SK-N-SH treated with all-trans-retinoic acid at 6 μM for 48 hours (cell line): Measurements from ENCODE around the gene NKX2-3.

Experiments used
- ATAC-seq: fragments of 200-7000 bp; cut with Tn5 transposase; 3 replicates; pipeline ENCODE4 v1.9.1; 2020; ENCODE audit warnings: mild to moderate bottlenecking, moderate library complexity
- ARNTL ChIP-seq: fragments of 450-650 bp; formaldehyde crosslinking; IDR thresholded peaks from 2 replicates; pipeline ENCODE4 v1.5.0; 2020; ENCODE audit warnings: low read depth, mild to moderate bottlenecking, moderate library complexity, borderline replicate concordance
- BACH2 ChIP-seq: fragments of 250-450 bp; sonication (Bioruptor Pico); IDR thresholded peaks from 2 replicates; pipeline ENCODE4 v1.9.0; 2021; ENCODE audit warnings: mild to moderate bottlenecking, borderline replicate concordance
- CREB5 ChIP-seq: fragments of 250-450 bp; sonication (Bioruptor Pico); IDR thresholded peaks from 2 replicates; pipeline ENCODE4 v1.5.1; 2020; ENCODE audit warnings: low read depth, mild to moderate bottlenecking, moderate library complexity
- CSDC2 ChIP-seq: fragments of 250-450 bp; sonication (Bioruptor Pico); IDR thresholded peaks from 2 replicates; pipeline ENCODE4 v1.5.0; 2020; ENCODE audit warnings: mild to moderate bottlenecking, moderate library complexity
- ESRRG ChIP-seq: fragments of 250-450 bp; sonication (Bioruptor Pico); IDR thresholded peaks from 2 replicates; pipeline ENCODE4 v1.6.1; 2021; ENCODE audit warnings: mild to moderate bottlenecking
- GLIS3 ChIP-seq: fragments of 250-450 bp; sonication (Bioruptor Pico); IDR thresholded peaks from 2 replicates; pipeline ENCODE4 v1.5.0; 2020; ENCODE audit warnings: mild to moderate bottlenecking, moderate library complexity
- OSR1 ChIP-seq: fragments of 250-450 bp; sonication (Bioruptor Pico); IDR thresholded peaks from 2 replicates; pipeline ENCODE4 v1.8.0; 2022; ENCODE audit warnings: moderate library complexity, mild to moderate bottlenecking, inconsistent platforms
- POU6F1 ChIP-seq: fragments of 250-450 bp; sonication (Bioruptor Pico); IDR thresholded peaks from 2 replicates; pipeline ENCODE4 v1.8.0; 2021; ENCODE audit warnings: low read depth, mild to moderate bottlenecking, moderate library complexity, borderline replicate concordance
- PPARA ChIP-seq: fragments of 250-450 bp; sonication (Bioruptor Pico); IDR thresholded peaks from 2 replicates; pipeline ENCODE4 v1.5.0; 2020; ENCODE audit warnings: mild to moderate bottlenecking, borderline replicate concordance
- RARB ChIP-seq: fragments of 250-450 bp; sonication (Bioruptor Pico); IDR thresholded peaks from 2 replicates; pipeline ENCODE4 v1.8.0; 2021; ENCODE audit warnings: mild to moderate bottlenecking, moderate library complexity
- SNAI2 ChIP-seq: fragments of 250-450 bp; sonication (Bioruptor Pico); IDR thresholded peaks from 2 replicates; pipeline ENCODE4 v1.5.0; 2020; ENCODE audit warnings: mild to moderate bottlenecking, moderate library complexity
- TCF4 ChIP-seq: fragments of 250-450 bp; sonication (Bioruptor Pico); IDR thresholded peaks from 2 replicates; pipeline ENCODE4 v1.8.0; 2021; ENCODE audit warnings: mild to moderate bottlenecking, moderate library complexity, borderline replicate concordance
- TOX ChIP-seq: fragments of 250-450 bp; sonication (Bioruptor Pico); IDR thresholded peaks from 2 replicates; pipeline ENCODE4 v1.8.0; 2021; ENCODE audit warnings: mild to moderate bottlenecking, moderate library complexity, borderline replicate concordance
- ZC3H10 ChIP-seq: fragments of 250-450 bp; sonication (Bioruptor Pico); IDR thresholded peaks from 2 replicates; pipeline ENCODE4 v1.5.1; 2021; ENCODE audit warnings: mild to moderate bottlenecking, moderate library complexity
- ZFP3 ChIP-seq: fragments of 250-450 bp; sonication (Bioruptor Pico); IDR thresholded peaks from 2 replicates; pipeline ENCODE4 v1.5.0; 2020; ENCODE audit warnings: mild to moderate bottlenecking, moderate library complexity
- ZFP30 ChIP-seq: fragments of 450-650 bp; formaldehyde crosslinking; IDR thresholded peaks from 2 replicates; pipeline ENCODE4 v1.5.0; 2022; ENCODE audit warnings: mild to moderate bottlenecking, moderate library complexity
- ZNF565 ChIP-seq: fragments of 450-650 bp; formaldehyde crosslinking; conservative IDR thresholded peaks from 2 replicates; pipeline ENCODE4 v1.5.0; 2020; ENCODE audit warnings: low read depth, mild to moderate bottlenecking, moderate library complexity
- ZNF70 ChIP-seq: fragments of 450-650 bp; formaldehyde crosslinking; IDR thresholded peaks from 2 replicates; pipeline ENCODE4 v1.5.0; 2020; ENCODE audit warnings: mild to moderate bottlenecking, moderate library complexity
- ZNF8 ChIP-seq: fragments of 450-650 bp; formaldehyde crosslinking; IDR thresholded peaks from 2 replicates; pipeline ENCODE4 v1.5.0; 2020; ENCODE audit warnings: mild to moderate bottlenecking, moderate library complexity
- TF ChIP-seq, protein P1 (sequence below): fragments of 250-450 bp; sonication (Bioruptor Pico); IDR thresholded peaks from 2 replicates; pipeline ENCODE4 v1.5.0; 2020; ENCODE audit warnings: mild to moderate bottlenecking, moderate library complexity
- TF ChIP-seq, protein P2 (sequence below): fragments of 250-450 bp; sonication (Bioruptor Pico); IDR thresholded peaks from 2 replicates; pipeline ENCODE4 v1.5.1; 2021; ENCODE audit warnings: mild to moderate bottlenecking, moderate library complexity
- TF ChIP-seq, protein P3 (sequence below): fragments of 250-450 bp; sonication (Bioruptor Pico); IDR thresholded peaks from 2 replicates; pipeline ENCODE4 v1.8.0; 2020; ENCODE audit warnings: mild to moderate bottlenecking, moderate library complexity, borderline replicate concordance

The NKX2-3 gene

DNA sequence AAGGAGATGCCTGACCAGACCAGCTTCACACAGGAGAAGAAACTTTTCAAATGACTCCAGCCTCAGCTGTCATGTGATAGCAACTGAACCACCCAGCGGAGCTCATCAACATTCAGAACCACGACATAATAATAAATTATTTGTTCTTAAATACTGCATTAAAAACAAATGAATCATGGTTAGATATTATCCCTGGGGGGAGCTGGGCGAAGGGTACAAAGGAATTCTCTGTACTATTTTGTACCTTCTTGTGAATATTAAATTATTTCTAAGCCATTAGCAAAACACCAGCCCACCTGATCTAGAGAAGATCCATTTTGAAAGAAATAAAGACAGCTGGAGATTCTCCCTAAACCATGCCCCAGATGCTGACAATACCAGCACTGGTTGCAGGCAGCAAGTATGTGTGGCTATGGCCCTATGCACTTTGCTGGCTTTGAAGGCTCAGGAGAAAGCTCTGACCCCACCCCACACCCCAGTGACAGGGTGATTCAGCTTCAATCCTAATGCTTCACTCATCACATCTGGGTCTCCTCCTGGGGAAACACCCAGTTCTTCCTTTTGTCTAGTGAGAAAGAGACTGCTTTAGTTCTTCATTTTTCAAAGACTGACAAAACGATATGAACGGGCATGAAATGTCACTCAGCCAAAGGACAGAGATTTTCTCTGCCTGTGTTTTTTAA, 45.5 kb upstream of the NKX2-3 start:
- TF ChIP-seq, protein P1, sequence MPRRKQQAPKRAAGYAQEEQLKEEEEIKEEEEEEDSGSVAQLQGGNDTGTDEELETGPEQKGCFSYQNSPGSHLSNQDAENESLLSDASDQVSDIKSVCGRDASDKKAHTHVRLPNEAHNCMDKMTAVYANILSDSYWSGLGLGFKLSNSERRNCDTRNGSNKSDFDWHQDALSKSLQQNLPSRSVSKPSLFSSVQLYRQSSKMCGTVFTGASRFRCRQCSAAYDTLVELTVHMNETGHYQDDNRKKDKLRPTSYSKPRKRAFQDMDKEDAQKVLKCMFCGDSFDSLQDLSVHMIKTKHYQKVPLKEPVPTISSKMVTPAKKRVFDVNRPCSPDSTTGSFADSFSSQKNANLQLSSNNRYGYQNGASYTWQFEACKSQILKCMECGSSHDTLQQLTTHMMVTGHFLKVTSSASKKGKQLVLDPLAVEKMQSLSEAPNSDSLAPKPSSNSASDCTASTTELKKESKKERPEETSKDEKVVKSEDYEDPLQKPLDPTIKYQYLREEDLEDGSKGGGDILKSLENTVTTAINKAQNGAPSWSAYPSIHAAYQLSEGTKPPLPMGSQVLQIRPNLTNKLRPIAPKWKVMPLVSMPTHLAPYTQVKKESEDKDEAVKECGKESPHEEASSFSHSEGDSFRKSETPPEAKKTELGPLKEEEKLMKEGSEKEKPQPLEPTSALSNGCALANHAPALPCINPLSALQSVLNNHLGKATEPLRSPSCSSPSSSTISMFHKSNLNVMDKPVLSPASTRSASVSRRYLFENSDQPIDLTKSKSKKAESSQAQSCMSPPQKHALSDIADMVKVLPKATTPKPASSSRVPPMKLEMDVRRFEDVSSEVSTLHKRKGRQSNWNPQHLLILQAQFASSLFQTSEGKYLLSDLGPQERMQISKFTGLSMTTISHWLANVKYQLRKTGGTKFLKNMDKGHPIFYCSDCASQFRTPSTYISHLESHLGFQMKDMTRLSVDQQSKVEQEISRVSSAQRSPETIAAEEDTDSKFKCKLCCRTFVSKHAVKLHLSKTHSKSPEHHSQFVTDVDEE (CRISPR knock-in tag) = no peak
- TF ChIP-seq ZNF565 (CRISPR knock-in tag) (no peak), RARB (CRISPR knock-in tag) (no peak), ZFP30 (CRISPR knock-in tag) (no peak), ARNTL (CRISPR knock-in tag) (no peak), TOX (no peak), ZNF70 (CRISPR knock-in tag) (no peak), BACH2 (CRISPR knock-in tag) (no peak), POU6F1 (CRISPR knock-in tag) (no peak), ZC3H10 (CRISPR knock-in tag) (no peak), SNAI2 (CRISPR knock-in tag) (no peak), ZNF8 (no peak), OSR1 (CRISPR knock-in tag) (no peak), GLIS3 (CRISPR knock-in tag) (no peak), TCF4 (CRISPR knock-in tag) (no peak), ZFP3 (no peak), PPARA (CRISPR knock-in tag) (no peak)
- TF ChIP-seq, protein P2, sequence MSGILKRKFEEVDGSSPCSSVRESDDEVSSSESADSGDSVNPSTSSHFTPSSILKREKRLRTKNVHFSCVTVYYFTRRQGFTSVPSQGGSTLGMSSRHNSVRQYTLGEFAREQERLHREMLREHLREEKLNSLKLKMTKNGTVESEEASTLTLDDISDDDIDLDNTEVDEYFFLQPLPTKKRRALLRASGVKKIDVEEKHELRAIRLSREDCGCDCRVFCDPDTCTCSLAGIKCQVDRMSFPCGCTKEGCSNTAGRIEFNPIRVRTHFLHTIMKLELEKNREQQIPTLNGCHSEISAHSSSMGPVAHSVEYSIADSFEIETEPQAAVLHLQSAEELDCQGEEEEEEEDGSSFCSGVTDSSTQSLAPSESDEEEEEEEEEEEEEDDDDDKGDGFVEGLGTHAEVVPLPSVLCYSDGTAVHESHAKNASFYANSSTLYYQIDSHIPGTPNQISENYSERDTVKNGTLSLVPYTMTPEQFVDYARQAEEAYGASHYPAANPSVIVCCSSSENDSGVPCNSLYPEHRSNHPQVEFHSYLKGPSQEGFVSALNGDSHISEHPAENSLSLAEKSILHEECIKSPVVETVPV (CRISPR knock-in tag) = no peak
- no peak for ATAC-seq

DNA sequence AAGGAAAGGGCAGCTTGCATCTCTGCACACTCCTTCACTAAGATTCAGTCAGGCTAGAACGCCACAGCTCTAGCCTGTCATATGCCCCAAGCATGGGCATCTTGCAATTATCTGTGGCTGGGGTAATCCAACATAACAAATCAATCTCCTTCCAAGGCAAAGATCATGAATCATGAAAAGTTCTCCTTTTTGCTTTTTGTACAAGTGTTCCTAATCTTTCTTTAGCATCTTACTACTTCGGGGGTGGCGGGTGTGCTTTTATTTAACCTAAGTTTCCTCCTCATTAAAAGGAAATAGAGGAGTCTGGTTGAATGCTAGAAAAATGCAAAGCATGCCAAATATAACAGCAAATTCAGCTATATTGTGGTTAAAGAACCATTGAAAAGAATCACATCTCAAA, 43.5 kb upstream of the NKX2-3 start:
- TF ChIP-seq ZNF8 (no peak), RARB (CRISPR knock-in tag) (no peak), ZC3H10 (CRISPR knock-in tag) (no peak), OSR1 (CRISPR knock-in tag) (no peak), TOX (no peak), CSDC2 (CRISPR knock-in tag) (no peak), TCF4 (CRISPR knock-in tag) (no peak), PPARA (CRISPR knock-in tag) (no peak), CREB5 (CRISPR knock-in tag) (no peak), ESRRG (CRISPR knock-in tag) (no peak), ZFP30 (CRISPR knock-in tag) (no peak), ZNF565 (CRISPR knock-in tag) (no peak), SNAI2 (CRISPR knock-in tag) (no peak), ARNTL (CRISPR knock-in tag) (no peak), GLIS3 (CRISPR knock-in tag) (no peak), ZNF70 (CRISPR knock-in tag) (no peak), POU6F1 (CRISPR knock-in tag) (no peak), BACH2 (CRISPR knock-in tag) (no peak)
- TF ChIP-seq, protein P3, sequence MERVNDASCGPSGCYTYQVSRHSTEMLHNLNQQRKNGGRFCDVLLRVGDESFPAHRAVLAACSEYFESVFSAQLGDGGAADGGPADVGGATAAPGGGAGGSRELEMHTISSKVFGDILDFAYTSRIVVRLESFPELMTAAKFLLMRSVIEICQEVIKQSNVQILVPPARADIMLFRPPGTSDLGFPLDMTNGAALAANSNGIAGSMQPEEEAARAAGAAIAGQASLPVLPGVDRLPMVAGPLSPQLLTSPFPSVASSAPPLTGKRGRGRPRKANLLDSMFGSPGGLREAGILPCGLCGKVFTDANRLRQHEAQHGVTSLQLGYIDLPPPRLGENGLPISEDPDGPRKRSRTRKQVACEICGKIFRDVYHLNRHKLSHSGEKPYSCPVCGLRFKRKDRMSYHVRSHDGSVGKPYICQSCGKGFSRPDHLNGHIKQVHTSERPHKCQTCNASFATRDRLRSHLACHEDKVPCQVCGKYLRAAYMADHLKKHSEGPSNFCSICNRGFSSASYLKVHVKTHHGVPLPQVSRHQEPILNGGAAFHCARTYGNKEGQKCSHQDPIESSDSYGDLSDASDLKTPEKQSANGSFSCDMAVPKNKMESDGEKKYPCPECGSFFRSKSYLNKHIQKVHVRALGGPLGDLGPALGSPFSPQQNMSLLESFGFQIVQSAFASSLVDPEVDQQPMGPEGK (CRISPR knock-in tag) = no peak
- no peak for ATAC-seq
